ENCODE measurements around the gene FAM184A.
A peak's percentile ranks its signal among the peaks of the same experiment; 100 is the strongest.
"Not testable (repeated sequence)": the region's sequence is repeated elsewhere in the genome, so short reads cannot be mapped to it uniquely, and the experiment has no call there.

The FAM184A gene, protein sequence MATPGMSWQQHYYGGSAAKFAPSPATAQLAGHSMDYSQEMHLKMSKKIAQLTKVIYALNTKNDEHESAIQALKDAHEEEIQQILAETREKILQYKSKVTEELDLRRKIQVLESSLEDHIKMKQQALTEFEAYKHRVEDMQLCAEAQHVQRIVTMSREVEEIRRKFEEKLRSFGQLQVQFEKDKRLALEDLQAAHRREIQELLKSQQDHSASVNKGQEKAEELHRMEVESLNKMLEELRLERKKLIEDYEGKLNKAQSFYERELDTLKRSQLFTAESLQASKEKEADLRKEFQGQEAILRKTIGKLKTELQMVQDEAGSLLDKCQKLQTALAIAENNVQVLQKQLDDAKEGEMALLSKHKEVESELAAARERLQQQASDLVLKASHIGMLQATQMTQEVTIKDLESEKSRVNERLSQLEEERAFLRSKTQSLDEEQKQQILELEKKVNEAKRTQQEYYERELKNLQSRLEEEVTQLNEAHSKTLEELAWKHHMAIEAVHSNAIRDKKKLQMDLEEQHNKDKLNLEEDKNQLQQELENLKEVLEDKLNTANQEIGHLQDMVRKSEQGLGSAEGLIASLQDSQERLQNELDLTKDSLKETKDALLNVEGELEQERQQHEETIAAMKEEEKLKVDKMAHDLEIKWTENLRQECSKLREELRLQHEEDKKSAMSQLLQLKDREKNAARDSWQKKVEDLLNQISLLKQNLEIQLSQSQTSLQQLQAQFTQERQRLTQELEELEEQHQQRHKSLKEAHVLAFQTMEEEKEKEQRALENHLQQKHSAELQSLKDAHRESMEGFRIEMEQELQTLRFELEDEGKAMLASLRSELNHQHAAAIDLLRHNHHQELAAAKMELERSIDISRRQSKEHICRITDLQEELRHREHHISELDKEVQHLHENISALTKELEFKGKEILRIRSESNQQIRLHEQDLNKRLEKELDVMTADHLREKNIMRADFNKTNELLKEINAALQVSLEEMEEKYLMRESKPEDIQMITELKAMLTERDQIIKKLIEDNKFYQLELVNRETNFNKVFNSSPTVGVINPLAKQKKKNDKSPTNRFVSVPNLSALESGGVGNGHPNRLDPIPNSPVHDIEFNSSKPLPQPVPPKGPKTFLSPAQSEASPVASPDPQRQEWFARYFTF

DNA sequence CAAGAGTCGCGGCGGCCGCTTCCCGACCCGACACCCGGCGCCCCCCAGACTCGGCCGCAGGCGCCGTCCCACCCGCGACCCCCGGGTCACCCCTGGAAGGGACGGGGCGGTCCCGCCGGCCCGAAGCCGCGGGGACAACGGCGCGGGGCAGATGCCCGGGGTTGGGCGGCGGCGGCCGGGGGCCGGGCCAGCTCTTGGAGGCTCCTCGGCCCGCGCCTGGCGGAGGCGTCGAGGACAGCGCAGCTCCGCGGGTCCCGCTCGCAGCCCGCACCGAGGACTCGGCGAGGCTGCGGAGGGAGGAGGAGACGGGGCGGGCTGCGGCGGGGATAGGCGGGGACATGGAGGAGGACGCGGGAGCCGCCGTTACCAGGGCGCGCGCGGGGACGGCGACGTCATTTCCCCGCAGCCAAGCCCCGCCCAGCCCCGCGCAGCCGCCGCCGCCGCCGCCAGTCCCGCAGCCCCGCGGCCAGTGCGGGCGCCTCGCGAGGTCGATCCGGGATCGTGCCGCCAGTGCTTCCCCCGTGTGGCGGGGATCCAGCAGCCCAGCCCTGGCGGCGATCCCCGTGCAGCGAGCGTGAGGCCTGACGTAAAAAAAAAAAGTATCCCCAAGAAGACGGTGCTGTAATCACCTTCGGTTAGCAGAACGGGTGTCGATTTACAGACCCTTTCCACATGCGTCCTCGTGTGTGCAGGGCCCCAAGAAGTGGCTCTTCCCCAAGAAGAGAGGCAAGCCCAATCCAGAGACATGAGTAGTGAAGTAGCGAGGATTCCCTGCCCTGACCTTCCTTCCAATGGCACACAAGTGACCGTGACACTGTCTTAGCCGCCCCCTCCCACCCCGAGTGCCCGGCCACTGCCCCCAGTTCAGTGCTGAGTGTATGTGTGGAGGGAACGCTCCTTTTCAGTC is at the start of gene FAM184A:
Gene FAM184A (minus strand): TSS at position 289 of the 907 bp plus-strand sequence. CDS start 365 bp downstream, outside the sequence.
- DNase-seq (ENCODE audit: low spot score), result no peak

DNA sequence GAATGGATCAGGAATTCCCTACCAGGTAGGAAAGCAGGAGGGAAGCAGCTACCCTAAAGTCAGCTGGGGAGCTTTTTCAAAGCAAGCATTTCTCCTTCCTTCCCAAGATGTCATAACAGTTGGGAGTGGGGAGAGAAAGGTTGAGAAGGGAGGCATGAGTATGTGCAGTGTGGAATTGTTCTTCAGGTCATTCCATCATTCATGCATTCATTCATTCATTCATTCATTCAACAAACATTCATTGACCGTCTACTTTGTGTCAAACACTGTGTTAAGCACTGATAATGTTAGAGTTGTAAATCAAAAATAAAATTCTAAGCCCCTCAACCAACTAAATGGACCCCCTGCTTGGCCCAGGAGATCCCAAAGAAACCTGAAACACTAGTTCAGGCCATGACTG is 49.2 kb upstream of the FAM184A start:
- DNase-seq (ENCODE audit: low spot score), result no peak

DNA sequence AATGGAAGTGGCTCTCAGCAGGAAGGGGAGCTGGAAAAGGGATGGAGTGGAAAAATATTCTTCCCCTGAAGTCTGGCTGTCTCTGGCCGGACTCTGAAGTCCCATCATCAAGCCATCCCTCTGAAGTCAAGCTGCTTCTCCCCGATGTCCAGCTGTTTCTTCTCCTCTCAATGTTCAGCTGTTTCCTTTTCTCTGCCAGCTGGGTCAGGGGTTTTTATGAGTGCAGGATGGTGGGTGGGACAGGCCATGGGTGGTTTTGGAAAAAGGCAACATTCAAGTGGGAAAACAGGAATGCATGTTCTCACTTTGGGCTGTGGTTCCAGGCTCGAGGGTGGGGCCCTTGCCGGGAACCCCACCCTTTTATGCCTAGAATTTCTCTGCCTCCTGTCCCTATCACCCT is 48.4 kb upstream of the FAM184A start:
- DNase-seq (ENCODE audit: low spot score), result no peak

DNA sequence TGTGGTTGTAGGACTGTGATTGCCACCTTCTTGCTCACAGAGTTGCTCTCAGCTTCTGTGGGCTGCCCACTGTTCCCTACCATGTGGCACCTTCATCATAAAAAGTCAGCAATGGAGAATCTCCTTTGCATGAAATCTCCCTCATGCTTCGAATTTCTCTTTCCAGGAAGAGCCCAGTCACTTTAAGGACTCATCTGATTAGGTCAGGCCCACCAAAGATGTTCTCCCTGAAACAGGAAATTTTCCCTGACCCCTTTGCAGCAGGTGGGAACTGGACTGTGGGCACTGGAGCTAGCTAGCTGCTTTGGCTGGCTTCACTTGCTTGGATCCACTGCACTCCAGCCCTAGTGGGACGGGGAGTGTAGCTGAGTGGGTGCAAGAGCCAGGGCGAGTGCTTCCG is 47.7 kb upstream of the FAM184A start:
- DNase-seq (ENCODE audit: low spot score), result no peak

DNA sequence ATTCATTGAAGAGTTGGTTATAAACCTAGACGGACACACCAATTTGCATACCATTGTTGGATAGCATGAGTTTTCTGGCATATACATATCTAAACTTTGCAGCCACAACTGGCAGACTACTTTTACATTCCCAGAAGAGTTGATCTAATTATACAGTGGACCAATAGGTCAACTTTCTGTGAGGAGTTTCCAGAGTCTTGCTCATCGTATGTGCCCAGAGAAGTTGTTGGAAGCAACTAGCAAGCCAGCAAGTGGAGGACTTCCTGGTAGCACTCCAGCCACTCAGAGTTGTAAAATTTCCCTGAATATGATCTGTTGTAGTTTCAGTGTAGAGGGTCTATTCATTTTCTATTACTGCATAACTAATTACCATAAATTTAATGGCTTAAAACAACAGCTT is 47.1 kb upstream of the FAM184A start:
- DNase-seq (ENCODE audit: low spot score), result no peak

DNA sequence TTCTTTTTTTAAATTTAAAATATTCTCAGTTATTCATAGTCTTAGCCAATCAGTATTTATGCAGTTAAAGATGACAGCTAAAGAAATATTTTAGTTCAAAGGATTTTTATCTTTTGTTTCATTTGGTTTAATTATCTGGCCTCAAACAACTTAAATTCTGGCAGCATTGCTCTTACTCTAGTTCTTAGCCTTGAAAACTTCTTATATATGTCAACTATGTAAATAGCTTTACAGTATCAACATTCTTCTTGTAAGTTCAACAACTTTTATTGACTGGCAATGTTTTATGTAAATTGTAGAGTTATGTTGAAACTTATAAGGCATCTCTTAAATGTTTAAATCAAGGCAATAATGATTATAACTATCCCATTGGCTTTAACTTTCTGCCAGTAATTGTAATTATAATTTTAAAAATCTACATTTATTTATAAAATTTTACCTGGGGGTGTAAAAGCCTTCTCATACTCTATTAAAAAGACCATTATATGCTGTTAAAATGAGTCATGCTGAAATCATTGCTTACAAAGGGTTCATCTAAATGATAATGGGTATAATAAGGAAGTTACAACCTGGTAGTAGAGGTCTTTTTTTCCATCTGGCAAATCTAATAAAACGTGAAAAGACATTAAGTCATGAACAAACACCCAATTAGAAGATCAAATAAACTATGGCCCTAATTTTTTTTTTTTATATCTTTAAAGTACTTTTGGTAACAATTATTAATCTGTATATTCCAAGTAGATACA is 45.8 kb upstream of the FAM184A start:
- no peak for DNase-seq (ENCODE audit: low spot score)

DNA sequence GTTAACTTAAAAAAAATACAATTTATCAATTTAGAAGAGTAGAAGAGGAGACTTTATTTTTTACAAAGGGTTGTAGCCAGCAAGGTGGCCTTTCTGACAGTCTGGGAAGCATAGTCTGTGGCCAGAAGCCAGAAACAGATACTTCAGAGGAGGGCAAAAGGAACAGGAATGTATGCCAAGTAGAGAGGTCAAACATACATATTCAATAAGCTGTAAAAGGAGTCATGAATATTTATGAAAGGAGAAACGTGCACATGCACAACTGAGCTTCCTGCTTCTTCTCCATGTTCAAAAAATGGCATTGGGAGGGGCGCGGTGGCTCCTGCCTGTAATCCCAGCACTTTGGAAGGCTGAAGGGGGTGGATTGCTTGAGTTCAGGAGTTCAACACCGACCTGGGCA is 43.9 kb upstream of the FAM184A start:
- DNase-seq (ENCODE audit: low spot score), result no peak

DNA sequence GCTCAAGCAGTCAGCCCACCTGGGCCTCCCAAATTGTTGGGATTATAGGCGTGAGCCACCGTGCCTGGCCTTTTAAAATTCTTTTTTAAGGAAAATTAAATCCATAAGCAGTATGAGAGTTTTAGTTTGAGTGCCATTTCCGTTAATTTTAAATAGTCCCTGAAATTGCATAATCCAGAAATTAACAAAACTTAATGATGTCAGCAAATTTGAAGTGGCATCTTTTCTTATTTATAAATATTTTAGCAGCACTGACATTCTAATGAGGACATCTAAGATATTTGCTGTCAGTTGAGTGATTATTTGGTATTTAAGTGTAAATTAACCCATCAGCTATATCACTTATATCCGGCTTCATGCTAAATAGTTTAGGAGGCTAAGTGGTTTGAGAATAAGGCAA is 42.9 kb upstream of the FAM184A start:
- DNase-seq (ENCODE audit: low spot score), result no peak

DNA sequence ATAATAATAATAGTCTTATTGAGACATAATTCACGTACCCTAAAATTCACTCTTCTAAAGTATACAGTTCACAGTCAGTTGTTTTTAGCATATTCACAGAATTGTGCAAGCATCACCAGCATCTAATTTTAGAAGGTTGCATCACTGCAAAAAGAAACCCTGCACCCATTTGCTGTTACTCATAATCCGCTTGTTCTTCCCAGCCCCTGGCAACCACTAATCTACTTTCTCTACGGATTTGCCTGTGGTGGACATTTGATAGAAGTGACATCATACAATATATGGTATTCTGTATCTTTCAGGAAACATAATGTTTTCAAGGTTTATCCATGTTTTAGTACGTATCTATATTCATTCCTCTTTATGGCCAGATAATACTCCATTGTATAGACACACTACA is 41.5 kb upstream of the FAM184A start:
- no peak for DNase-seq (ENCODE audit: low spot score)

DNA sequence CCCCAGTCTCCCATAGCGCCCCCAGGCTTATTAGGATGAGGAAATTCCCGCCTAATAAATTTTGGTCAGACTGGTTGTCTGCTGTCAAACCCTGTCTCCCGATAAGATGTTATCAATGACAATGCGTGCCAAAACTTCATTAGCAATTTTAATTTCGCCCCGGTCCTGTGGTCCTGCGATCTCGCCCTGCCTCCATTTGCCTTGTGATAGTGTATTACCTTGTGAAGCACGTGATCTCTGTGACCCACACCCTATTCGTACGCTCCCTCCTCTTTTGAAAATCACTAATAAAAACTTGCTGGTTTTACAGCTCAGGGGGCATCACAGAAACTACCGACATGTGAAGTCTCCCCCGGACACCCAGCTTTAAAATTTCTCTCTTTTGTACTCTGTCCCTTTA is 40.6 kb upstream of the FAM184A start:
- not testable (repeated sequence) for DNase-seq (ENCODE audit: low spot score)

DNA sequence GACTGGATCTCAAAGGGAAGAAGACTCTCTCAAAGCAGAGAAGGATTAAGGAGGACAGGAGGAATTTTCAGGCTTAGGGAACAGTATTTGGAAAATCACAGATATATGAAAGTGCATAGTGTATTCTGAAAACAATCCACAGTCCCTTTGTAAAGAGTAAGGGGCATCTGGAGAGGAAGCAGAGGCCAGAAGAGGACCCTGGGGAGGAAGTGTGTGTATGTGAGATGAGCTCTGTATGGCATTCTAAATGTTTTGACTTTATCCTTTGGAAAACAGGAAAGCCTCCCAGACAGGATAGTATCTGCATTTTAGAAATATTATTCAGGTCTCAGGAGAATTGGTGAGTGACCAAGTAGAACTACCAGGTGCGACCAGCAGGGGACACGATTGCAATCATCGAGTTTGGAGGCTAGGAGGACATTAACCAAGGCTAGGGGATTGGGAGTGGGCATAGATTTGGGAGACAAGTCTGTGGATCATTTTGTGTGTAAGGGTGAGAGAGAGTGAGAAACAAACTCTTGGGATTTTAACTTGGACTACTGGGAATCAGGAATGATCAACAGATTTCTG is 38.3 kb upstream of the FAM184A start:
- no peak for DNase-seq (ENCODE audit: low spot score)

DNA sequence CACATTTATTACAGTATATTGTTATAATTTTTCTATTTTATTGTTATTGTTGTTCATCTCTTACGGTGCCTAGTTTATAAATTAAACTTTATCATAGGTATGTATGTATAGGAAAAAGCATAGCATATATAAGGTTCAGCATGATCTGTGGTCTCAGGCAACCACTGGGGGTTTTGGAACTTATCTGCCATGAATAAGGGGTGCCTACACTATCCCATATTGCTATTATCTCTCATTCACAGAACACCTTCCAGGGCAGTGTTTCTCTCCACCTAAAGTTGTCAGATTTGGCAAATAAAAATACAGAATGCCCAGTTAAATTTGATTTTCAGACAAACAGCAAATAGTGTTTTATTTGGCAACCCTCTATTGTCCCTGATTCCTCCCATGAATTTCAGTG is 35.5 kb upstream of the FAM184A start:
- no peak for DNase-seq (ENCODE audit: low spot score)

DNA sequence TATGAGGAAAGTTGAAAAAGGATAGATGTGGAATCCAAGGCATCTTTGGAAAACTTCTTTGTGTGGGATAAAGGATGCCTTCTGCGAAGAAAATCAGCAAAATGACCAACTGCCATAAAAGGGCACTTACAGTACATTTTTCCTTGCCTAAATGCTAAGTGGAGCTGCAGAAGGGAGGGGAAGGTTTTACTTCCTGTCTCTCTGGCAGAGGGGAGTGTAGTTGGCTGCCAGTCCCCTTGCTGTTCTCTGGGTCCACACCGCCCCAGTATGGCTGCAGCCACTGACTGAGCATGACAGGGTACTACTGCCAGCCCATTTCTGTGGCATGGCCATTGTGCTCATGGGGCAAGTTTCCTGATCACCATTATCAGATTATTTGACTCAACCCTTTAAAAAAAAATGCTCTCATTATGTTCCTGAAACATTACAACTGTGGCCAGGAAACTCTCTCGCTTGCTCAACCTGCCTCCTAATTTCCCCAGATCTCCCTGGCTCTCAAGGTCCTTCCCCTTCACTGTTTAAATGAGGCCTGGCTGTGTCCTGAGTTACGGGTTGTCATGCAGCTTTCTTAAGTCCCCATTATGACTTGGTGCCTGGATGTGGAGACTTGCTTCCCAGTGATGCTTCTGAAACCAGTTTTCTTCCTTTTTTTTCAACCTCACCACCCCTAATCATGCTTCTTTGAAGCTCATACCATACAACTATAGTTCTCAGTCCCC is 34.5 kb upstream of the FAM184A start:
- DNase-seq (ENCODE audit: low spot score), result no peak

DNA sequence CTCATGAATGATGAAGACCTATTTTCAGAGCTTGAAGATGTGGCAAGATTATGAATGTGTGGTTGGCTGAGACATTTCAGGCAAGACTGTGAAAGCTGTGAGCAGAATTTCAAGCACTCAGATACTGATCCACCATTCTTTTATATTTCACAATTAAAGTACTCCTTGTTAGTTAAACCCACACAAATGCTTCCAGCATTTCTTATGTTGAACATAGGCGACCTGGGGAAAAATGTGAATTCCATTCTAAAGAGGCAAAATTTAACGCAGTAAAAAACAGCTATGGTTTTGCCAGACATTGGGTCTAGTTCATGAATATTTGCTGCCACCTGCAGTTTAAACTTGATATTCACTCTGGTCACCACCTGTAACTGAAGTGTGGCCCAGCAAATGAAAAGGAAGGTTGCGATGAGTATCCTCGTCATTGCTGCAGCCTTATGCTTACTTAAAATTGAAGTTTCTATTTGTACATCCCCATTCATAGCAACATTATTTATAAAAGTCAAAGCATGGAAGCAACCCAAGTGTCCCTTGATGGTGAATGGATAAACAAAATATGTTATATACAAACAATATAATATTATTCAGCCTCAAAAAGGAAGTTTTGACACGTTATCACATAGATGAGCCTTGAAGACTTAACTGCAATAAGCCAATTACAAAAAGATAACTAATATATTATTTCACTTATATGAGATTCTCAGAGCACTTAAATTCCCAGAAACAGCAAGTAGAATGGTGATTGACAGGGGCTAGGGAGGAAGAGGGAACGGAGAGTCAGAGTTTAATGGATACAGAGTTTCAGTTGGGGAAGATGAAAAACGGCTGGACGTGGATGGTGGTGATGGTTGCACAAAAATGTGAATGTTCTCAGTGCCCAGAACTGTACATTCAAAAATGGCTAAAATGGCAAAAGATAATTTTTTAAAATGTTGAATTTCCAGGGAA is 32.4 kb upstream of the FAM184A start:
- peak; percentile 43 for DNase-seq (ENCODE audit: low spot score)

DNA sequence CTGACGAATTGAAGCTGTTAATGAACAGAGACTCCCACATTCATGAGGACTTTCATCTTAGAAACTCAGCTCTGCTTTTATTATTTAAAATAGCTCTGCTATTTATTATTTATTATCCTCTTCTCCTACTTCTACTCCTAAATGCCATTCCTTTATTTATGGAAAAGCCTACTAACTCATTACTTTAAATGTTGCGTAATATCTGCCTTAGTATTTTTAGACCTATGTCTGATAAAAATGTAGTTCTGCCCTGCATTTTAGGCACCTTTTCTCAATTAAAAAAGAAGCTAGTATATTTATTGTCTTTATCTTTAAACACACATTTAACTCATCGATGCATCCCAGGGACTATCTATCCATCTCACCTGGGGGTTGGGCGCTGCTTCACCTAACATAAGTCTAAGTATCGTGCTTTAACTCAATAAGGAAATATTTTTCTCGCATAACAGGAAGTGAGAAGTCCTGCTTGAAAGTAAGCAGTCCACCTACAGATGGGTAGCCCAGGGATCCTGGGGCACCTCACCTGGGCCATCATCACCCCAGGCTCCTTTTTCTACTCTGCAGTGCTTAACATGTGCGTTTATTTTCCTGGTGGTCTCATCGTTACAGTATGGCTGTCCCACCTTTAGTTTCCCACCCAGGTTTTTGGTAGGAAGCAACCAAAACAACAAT is 31.3 kb upstream of the FAM184A start:
- DNase-seq (ENCODE audit: low spot score), result no peak

DNA sequence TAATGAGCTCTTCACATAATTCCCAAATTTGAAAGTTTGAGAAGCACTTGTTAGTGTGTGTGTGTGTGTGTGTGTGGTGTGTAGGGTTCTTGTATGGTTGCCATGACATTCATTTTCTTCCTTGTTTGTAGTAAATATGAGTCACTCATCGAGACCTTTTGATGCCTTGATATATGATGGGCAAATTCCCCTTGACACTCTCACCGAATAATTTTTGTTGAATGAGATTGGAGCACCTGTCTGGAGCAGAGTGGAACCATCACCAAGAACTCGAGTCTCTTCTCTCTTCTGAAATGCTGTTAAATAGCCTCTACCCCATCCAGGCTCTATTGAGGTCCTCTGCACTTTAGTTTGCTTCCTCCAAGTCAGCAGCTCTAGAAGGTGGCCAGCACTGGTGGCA is 29.6 kb upstream of the FAM184A start:
- DNase-seq (ENCODE audit: low spot score), result no peak

DNA sequence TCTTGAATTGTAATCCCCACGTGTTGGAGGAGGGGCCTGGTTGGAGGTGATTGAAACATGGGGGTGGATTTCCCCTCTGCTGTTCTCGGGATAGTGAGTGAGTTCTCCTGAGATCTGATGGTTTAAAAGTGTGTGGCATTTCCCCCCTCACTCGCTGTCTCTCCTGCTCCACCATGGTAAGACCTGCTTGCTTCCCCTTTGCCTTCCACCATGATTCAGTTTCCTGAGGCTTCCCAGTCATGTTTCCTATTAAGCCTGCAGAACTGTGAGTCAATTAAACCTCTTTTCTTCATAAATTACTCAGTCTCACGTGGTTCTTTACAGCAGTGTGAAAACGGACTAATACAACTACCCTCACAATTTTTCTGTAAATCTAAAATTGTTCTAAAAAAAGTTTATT is 26.8 kb upstream of the FAM184A start:
- no peak for DNase-seq (ENCODE audit: low spot score)

DNA sequence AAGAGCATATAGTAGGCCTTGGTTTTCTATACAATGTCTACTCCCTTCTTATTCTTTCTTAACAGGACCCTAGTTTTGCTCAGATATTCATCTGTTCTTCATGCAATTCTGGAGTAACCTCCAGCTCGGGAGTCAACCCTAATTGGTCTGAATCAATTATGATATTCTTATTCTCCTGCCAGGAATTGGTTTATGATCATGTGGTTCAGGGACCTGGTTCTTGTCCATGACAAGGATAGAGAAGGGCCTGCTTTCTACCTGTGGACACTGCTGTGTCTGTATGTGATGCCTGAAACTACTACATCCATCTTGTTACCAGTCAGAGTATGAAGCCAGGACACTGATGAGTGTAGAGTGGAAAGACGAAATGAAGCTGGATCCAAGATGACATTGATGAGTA is 24.4 kb upstream of the FAM184A start:
- no peak for DNase-seq (ENCODE audit: low spot score)
